ENCODE measurements around the gene CEP63. TPM values are rescaled to one million over a fixed set of nuclear protein-coding genes. Genes with fewer than 3 reads are reported as not detected.

Gene CEP63
- total and polyA plus RNA-seq, 2 of the 8 experiments (the other 6 are each of a cell fraction or from before 2014, with no cell fraction given), result 5.3 to 18.2 TPM

DNA sequence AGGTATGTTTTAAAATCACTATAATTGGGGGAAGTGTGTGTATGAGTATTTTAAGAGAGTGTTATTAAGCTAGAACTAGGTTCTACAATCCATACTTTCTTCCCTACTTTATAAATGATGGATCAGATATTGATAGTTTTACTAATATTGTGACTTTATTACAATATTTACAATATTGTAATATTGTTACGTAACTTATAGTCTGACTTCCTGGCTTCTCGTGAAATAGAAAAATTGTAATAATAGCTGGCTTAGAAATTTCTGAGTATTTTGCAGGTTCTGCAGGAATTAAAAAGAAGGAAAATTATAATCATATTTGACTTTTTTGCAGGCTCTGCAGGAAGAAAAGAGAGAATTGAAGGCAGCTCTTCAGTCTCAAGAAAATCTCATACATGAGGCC lies 60.0 kb downstream of the CEP63 start (continued):
- TF ChIP-seq TAF7 (optimal IDR thresholded peaks at IDR 0.05; ENCODE audit: borderline replicate concordance, low read depth, low read length), result no peak
- TF ChIP-seq SP4 (IDR thresholded peaks at IDR 0.05; ENCODE audit: low read length), result no peak
- no peak for TF ChIP-seq POLR2AphosphoS5 (IDR thresholded peaks at IDR 0.05; ENCODE audit: low read depth, low read length)

All from H1 (cell line).